Stromal cell of bone marrow (primary cell): ENCODE data around the gene CPE.
"Not testable (repeated sequence)": the region's sequence is repeated elsewhere in the genome, so short reads cannot be mapped to it uniquely, and the experiment has no call there.

Experiments
- DNase-seq: peaks from one replicate; pipeline ENCODE4 v3.0.0-alpha.2; 2012; ENCODE audit warnings: low read depth

CPE gene

DNA sequence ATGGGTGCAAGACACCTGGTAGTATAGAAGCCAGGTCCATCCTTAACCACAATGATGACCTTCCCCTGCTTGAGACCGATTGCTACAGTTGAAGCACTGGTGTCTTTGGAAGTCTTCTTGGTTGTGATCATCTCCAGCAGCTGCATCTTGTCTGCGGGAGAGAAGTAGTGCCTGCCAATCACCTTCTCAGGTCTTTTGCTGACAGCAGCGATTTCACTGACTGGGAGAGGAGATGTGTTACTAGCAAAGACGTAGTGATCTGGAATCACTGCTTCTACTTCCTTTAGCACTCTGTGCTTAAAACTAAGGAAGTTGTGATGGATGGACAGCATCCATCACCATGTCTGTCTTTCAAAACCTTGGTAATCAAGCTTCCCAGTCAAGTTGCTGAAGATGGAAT, 25.9 kb downstream of the CPE start:
- no peak for DNase-seq

DNA sequence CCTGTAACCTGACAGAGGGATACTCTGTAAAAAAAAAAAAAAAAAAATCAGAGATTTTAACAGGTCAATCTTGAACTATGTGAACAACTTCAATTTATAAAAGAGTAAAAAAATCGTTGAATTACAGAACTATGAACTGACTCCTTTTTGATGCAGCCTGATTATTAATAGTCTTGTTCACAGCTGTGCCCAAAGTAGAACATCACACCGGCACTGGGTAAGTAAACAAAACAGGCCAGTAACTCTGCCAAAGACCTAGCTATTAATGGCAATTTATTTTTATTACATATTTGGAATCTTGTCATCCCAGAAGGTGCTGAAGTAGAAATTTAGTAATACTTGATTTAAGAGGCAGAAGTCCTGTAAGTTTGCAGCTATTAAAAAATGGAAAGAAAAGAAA, 31.4 kb downstream of the CPE start:
- DNase-seq: no peak

DNA sequence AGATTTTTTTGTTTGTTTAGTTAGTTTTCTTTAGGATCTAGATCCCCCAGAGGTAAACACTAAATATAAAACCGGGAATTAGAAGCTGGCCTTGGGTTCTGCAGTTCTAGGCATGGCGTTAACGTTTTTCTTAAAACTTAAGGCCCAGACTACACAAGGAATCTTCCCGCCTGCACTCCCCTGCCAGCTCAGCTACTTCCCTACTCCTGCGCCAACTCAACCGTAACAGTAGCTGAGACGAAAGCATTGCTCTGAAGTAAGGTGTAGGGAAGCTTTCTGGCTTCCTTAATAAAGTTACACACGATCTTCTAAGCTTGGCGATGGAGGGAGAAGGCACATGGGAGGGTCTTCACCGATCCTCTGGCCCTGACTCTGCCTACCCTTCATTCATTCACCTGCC, 37.1 kb downstream of the CPE start:
- no peak for DNase-seq

DNA sequence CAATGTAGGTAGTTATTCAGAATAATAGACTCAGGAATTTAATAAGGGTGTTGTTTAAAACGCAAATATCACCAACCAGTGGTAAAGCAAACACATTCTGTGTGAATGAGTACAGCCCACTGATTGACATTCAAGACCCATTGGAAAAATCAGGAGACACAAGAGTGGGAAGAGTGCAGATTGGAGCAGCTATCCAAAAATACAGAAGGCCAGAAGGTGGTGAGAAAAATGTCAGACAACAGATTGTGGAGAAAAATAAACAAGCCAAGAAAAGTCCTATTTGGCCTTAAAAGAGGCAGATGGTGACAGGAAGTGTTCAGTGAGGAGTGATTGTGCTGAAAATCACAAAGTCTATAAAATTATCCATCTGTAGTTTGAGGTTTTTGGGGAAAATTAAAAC, 39.3 kb downstream of the CPE start:
- DNase-seq: no peak

DNA sequence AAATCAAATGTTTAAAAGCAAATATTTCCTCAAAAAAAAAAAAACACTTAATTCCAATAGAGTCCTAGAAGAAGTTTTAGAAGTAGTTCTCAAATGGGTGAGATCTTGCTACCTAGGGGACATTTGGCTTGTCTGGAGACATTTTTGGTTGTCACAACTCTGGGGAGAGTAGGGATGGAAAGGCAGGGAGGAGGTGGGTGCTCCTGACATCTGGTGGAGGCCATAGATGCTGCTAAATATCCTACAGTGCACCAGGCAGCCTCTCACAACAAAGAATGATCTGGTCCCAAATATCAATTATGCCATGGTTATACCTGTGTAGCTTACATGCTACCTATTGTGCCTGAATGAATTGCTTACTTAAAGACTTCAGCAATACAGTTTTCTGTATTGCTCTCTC, 46.8 kb downstream of the CPE start:
- no peak for DNase-seq

DNA sequence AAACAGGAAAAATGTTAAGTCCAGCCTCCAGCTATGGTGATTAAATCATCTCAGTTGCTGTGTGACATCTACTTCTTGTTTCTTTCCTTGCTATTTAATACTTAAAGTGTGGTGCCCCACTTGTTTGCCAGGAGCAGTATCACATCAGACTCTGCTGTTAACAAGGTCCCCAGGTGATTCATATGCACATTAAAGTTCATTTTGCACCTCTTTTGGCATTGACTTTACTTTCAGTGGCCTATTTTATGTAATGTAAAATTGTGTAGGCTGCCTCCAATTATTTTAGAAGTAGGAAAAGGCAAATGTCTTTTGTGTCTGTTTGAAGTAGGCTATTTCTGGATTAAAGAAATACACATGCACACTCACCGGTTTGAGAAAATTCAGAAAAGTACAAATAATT, 47.5 kb downstream of the CPE start:
- no peak for DNase-seq

DNA sequence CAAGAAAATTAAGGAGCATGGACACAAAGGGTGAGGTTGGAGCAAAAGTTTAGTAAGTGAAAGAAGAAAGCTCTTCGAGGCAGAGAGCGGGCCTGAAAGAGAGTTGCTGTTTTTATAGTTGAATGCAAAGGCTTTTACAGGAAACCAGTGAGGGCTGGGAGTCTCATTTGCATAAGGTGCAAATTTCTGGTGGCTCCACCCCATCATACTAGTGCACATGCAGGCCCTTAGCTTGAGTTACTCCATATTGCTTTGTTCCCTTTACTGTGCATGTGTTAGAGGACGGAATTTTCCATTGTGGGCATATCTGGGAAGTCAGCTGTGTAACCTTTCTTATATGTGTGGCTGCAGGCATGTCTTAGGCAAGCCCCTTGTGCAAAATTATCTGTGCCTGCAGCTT, 48.0 kb downstream of the CPE start:
- no peak for DNase-seq

DNA sequence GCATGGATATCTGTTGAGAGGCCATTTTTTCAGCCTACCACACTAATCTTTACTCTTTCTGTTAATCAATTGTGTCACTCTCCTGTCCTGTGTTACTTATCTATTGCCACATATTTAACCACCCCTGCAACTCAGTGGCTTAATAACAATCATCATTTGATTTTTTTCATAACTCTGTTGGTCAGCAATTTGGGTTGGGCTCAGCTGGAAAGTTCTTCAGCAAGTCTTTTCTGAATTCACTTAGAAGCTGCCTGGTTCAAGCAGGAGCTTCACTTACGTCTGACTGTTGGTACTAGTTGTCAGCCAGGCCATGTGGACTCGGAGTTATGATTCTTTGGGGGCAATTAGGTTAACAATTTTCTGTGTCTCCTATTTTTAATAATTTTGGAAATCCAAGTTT, 50.1 kb downstream of the CPE start:
- DNase-seq: no peak

DNA sequence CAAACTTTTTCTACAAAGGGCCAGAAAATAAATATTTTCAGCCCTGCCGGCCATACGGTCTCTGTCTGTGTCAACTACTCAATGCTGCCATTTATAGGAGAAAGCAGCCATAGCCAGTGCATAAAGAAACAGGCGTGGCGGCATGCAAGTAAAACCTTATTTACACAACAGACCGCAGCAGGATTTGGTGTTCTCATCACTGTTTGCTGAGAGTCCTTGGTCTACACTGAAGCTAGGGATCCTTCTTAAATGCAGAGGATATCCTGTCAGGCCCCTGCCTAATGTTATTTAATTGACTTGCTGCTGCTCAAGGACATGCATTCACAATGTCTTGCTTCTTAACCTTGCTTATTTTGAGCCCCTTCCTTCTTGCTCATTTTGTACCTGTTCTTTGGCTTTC, 54.7 kb downstream of the CPE start:
- DNase-seq: no peak

DNA sequence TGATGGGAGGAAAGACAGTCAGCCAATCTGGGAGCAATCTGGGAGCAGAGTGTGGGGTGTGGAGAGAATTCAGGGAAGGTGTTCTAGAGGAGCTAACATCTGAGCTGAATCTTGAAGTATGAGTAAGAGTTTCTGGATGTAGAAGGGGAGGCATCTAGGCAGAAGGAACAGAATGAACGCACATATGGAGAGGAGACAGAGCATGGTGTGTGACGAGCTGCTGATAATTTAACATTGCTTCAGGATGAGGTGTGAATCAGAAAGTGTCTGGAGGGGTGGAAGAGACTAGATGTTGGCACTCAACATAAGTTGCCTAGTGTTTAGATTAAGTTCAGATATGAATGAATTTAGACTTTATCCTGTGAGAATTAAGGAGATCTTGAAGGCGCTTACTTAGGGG, 58.9 kb downstream of the CPE start:
- no peak for DNase-seq

DNA sequence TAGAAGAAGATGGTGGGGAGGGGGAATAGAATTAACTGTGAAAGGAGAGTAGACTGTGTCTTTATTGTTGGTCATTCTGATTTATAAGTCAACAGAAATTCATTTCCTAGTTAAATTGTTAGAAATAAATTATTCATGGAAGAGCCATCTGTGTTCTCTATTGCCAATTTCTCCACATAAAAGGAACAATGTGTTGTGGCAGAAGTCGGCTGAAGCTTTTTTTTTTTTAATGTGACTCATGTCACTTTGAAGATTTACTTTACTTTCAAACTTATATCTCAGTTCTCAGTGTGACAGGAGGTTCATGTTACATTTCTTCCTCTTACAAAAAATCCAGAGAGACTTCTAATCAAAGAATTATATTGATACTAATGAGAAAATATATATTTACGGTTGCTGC, 60.5 kb downstream of the CPE start:
- DNase-seq: no peak

DNA sequence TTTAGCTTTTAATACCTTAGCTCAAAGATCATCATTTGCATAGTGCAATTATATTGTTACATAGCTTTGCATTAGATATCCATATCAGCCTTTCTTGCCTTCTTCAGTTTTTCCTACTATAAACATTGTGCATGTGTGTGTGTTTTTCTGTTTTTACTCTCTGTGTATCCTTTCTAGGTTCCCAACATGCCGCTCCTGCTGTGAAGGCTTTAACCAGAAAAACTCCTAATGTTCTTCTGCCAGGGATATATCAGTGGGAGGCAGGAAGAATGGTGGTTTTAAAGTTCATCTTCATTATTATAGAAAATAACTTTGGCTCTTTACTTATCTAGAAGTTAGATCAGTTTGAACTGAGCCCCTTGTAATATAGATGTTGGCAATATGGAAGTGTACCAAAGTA, 61.2 kb downstream of the CPE start:
- no peak for DNase-seq

DNA sequence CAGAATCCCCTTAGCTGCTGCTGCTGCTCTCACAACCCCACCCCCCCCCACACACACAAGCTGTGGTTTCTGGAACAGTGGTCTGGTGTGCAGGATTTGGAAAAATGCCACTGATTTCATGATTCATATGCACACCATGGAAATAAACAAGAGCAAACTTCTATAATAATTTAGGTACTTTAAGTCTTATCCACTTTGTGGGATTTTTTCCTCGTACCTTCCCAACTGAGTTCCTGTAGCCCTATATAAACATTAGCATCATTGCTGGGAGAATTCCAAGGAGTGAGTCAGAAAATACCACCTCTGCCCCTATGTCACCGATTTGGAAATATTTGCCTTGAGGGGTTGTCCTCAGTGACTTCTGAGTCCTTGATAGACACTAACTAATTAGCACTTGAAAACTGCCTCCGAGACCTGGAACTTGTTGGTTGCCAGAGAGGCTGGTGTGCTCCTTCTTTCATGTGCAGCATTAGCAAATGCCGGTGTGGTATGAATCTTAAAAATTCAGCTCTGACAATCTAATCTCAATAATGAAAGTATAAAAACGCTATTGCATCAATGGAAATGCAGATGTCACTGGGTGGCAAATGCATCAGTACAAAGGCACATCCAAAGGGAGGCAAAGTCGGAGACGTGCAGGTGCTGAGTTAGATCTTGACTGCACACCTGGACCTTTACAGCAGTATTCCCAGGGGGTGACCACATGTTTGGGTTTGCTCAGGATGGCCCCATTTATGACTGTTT, 61.8 kb downstream of the CPE start:
- peak; percentile 19 for DNase-seq

DNA sequence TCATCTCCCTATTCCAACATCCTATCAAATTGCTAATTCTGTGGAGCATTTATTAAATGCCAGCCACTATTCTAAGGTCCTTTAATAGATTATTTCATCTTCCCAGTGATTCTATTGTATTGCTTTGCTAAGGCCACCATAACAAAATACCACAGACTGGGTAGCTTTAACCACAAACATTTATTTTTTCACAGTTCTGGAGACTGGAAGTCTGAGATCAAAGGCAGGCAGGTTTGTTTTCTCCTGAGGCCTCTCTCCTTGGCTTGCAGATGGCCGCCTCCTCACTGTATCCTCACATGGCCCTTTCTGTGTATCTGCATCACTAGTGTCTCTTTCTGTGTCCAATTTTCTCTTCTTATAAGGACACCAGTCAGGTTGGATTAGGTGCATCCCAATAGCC, 64.5 kb downstream of the CPE start:
- DNase-seq: no peak

DNA sequence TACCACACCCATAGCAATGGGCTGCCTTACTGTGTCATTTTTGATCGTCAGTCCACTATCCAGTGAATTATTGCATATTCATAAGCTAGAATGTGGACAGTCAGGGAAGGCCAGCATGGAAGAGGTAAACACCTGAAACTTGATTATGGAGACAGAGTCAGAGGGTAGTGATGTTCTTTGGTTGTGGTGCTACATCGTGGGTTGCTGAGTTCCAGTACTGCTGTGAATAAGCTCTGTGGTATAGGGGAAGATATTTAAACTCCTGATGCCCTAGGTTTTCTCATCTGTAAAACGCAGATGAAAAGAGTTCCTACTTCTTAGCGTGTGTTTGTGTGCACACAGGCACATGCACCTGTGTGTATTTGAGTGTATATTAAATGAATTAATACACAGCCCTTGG, 69.9 kb downstream of the CPE start:
- no peak for DNase-seq

DNA sequence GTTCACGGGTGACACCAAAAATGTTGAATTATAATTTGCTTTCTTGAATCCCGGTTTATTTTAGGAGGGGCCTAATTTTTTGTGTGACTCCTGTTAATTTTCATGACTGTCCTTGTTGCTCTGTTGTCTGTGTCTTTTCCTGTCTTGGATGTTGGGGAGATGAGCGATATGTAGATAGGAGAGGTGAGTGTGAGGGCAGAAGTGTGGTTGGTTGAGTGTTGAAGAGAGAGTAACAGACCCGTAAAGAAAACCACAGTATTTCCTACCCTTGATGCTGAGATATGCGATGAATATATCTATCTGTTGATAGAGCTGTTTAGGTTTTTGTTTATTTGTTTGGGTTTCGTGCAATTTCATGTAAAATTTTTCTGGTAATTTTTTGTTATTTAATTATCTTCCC, 70.5 kb downstream of the CPE start:
- DNase-seq: no peak

DNA sequence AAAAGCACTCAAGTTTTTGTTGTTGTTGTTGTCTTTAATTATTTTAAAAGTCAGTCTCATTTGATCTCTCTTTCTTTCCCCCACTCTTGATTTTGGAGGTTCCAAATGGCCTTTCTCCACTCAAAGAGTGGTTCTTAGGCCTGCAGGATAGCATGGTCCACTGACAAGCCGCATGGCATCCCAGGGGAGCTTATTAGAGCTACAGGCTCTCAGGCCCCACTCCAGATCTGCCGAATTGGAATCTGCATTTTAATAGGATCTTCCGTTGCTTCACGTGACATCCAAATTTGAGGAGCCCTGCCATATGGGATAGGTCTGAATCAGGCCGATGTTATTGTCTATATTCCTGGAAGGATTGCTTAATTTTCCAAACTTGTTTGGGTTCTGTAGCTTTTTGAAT, 72.1 kb downstream of the CPE start:
- no peak for DNase-seq

DNA sequence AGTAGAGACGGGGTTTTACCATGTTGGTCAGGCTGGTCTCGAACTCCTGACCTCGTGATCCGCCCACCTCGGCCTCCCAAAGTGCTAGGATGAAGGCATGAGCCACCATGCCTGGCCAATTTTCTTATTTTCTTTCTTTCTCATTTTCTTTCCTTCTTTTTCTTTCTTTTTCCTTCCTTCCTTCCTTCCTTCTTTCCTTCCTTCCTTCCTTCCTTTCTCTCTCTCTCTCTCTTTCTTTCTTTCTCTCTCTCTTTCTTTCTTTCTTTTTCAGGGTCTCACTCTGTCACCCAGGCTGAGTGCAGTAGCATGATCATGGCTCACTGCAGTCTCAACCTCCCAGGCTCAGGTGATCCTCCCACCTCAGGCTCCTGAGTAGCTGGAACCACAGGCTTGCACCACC, 74.3 kb downstream of the CPE start:
- DNase-seq: not testable (repeated sequence)

DNA sequence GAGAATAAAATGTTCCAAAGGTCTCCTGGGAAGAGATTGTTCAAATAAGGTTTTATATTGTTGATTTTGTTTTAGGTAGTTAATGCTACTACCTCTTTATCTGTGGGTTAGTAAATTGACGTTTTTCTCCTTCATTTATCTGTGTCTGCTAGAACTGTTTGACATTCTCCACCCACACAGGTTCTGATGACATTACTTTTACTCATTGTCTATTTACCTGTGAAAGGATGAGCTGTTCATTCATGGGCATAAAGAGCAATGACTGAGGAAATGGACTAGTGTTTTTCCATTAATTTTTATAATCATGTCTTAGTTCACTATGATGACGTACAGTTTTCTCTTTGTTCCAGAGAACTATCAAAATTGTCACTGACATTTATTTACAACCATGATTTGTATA, 75.6 kb downstream of the CPE start:
- no peak for DNase-seq

DNA sequence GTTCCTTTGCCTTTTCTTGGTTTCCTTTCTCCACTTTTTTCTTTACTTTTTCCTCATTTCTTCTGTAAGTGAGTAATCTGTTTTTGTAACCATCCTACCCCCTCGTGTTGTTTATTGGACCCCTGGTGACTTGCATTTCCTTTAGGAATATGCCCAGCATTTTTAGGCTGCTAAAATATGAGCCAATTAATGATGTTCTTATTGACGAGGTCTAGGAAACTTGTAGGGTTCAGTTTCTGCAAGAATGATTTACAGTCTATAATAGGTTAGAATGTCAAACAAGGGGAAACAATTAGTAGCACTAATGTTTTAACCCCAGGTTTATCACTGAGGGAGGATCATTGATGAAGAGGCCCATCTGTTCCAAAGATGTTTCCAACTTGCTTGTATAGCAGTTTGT, 79.0 kb downstream of the CPE start:
- no peak for DNase-seq

DNA sequence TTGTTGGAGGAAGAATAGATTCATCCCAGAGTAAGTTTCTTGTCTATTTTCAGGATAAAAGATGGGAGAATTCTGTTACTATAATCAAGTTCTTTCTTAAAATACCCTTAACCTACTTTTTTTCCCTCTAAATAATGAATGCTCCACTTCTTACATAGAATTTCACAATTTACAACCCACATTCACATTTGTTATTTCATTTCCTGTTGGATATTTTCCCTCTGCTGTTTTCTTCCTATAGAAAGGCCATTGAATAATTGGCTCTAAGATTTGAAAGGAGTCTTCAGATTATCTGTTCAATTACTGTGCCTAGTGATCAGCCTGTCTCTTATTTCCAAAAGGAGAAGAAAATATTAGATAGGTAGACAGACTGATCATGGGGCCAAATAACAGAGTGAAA, 79.7 kb downstream of the CPE start:
- no peak for DNase-seq

DNA sequence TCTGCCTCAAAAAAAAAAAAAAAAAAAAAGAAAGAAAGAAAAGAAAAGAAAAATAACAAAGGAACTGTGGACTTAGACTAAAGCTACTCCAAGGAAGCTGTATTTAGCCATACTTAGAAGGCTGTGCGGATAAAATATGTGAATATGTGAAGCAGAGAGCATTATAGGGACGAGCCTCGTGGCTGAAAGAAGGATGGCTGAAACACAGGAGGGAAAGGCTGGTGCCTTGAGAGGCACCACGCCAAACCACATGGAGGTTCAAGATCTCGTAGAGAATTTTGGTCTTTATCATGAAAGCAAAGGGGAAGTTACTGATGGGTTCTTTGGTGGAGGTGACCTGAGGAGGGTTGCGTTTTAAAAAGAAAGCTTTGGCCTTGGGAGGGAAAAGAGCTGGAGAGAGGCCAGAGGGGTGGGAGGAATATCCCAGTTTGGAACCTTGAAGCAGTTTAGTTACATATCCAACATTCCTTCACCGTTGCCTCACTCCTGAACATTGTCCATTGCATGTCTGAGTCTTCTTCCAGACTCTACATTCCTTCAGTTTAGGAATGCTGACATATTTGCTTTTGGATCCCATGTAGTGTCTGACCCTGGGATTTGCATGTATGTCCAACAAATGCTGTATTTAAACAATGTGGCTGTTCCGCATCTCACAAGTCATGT, 82.5 kb downstream of the CPE start:
- DNase-seq: peak; percentile 3

DNA sequence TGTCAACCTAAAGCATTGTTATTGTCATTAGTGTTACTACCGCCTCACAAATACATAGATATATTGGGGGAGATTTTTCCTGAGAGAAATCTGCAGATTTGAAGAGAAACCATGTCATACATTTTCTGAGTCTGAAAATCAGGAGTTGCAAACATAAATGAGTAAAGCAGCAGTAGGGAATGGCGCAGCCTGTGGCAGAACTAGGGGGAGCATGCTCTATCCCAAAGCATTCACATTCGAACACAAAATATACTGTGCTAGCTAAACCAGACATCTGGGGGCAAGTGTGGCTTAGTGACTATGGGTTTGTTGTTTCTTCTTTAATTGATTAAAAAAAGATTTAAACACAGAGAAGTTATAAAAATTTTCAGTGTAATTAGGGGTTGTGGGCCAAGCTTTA, 83.2 kb downstream of the CPE start:
- no peak for DNase-seq

DNA sequence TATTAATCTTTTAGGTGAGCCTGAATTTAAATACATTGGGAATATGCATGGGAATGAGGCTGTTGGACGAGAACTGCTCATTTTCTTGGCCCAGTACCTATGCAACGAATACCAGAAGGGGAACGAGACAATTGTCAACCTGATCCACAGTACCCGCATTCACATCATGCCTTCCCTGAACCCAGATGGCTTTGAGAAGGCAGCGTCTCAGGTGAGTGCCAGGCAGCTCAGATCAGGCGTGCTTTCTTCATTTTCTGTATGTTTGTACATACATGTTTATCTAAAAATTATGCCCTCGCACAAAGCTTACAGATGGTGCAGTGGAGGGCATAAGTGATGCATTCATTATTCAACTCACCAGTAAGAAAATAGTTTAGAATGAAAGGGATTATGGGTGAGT, 85.6 kb downstream of the CPE start:
- no peak for DNase-seq
